NCI-H526 treated with DMSO at 0.1 percent for 48 hours (cell line): ENCODE results near the gene TVP23C.

Experiments used
- DNase-seq: peaks from one replicate; lab custom pipeline; 2025; lab: John Stamatoyannopoulos, UW

The TVP23C gene

DNA sequence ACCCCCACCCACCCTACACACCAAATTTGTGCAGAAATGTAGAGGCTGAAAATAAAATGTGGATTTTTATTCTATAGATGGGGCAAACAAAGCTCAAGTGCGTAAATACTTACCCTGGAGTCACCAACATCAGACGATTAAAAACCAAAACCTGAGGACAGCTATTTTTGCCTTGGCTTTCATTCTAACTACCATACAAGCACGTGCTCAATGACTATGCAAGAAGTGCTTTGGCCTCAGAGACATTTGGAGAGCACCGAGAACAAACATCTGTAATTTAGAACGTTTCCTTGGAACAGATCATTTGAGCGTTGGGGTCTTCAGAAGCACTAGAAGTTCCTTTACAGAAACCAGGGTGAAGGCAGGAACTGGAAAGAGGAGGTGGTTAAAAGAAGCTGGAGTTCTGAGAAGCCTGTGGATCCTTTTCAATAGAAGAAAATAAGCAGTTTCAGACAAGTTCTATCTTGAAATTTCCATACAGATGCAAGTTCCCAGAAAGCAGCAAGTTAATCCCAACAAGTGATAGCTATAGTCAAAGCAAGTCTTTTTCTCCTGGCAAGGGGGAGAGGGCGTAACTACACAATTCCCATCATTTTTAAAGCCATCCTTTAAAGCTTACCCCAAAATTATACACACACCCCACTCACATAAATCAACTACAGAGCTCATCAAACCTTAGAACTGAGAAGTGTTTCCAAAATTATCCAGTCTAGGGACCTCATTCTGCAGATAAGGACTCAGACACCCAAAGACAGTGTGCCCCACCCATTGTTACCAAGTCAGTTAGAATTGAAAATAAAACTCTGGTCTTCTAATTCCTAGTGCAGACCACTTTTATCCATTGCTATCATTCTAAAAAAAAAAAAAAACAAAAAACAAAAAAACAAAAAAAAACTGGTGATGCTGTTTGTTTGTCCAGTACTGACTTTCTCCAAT lies 66.3 kb downstream of the TVP23C start:
- no peak for DNase-seq

DNA sequence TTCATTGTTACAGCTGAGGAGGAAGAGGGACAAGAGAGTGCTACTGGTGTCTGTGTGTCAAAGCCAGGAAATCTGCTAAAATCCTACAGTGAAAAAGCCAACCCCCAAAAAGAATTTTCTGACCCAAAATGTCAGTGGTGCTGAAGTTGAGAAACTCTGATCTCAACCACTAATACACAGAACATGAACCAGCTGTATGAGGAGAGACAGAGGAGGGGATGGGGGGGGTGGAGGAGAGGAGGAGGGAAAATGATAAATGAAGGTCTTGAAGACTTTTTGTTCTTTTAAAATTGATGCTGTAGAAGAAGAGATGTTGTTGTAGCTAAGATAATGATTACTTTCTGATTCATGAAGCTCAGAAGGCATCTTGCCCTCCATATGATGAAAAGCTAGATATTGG lies 68.5 kb downstream of the TVP23C start:
- DNase-seq: no peak

DNA sequence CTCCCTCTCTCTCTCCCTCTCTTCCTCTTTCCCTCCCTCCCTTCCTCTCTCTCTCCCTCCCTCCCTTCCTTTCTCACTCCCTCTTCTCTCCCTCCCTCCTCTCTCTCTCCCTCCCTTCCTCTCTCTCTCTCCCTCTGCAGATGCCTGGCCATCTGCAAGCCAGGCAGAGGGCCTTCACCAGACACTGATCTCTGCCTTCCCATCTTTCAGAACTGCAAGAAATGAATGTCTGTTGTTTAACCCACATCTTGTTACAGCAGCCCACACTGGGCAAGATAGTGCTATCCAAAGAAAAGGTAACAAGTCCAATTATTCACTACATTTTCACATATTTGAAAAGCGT lies 69.6 kb downstream of the TVP23C start:
- no peak for DNase-seq

DNA sequence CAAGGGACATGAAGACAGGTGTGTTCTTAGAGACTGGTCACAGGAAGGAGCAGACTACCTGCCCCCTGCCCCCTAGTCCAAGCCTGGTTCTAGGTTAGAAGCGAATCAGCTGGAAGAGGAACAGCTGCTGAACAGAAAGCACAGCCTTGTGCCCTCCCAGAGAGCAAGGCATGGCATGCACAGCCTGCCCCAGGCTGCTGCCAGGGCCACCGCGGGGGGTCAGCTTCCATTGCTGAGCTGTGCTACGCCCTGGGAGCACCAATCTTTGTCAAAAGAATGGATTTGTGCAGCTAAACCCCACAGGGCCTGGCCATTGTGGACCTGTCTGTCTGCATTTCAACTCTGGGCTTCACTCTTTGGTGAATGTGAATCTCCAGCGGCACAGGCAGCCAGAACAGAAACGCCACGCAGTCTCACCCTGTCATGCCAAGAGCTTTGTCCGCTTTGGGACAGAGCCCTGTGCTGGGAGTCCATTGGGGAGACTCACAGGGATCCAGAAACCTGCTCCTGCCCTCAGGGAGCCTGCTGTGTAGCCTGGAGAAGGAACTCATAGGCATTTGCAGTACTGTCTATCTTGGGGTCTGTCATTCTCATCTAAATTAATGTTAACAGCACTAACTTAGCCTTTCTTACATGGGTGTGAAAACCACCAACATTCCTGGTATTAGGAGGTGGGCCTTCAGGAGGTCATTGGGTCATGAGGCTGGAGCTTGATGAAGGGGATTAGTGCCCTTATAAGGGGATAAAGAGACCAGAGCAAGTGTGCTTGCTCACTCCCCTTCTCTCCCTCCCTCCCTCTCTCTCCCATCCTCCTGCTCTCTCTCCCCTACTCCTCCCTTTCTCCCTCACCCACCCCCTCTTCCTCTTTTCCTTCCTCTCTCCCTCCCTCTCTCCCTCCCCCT lies 70.2 kb downstream of the TVP23C start:
- no peak for DNase-seq

DNA sequence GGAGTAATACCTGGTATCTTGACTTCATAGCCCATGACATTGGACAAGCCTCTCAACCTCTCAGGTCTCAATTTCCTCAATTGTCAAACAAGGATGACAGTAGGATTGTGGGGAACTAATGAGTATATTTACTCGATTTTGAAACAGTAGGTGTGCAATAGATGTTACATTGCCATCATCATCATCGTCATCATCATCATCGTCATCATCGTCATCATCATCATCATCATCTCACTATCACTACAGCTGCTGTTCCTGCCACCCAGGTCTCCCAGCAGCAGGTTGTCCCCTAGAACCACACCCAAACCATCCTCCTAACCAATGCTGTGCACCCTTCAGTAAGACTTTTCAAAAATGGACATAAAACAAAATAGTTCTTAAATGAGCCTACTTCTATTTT lies 71.1 kb downstream of the TVP23C start:
- no peak for DNase-seq

DNA sequence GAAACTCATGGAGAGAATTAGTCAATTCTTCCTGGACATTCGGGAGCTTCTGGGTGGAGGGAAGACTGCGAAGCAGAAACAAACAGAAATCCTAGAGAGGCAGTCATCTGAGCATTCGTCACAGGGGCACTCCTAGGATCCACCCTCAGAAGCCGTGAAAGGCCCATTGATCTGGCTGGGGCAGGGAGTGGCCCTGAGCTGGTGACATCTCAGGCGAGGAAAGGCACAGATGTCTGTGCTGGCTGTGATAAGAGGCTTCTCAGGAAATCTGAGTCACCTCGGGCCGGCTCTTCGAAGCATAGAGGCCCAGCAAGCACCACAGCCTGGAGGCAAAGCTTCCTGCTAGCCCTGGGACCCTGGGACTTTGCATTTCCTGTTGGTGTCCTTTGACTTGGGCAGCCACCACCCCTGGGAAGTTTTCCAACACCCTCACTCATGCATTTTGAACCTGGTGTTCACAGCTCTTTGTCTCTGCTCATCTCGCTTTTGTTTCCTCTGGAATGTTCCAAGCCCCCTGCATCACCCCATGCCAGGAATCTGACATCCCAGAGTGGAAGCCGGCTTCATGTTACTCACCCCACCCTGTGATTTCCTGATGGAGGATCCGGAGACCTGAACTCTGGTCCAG lies 72.5 kb downstream of the TVP23C start:
- DNase-seq: no peak

DNA sequence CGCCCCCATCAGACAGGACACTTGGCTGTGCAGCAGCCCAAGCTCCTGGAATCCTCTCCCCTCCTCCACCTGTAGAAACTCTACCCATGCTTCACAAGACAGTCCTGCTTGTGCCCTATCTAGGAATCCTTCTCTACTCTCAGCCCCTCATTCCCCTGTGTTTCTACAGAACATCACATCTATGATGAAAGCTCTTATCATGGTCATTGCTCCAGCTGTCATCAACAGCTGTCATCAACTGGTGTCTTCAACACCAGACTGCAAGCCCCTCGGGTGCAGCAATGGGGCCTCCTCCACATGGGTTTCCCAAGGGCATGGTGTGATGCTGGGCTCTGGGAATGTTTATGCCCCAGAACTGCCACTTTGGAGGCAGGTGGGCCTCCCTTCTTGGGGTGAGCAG lies 74.7 kb downstream of the TVP23C start:
- DNase-seq: no peak

DNA sequence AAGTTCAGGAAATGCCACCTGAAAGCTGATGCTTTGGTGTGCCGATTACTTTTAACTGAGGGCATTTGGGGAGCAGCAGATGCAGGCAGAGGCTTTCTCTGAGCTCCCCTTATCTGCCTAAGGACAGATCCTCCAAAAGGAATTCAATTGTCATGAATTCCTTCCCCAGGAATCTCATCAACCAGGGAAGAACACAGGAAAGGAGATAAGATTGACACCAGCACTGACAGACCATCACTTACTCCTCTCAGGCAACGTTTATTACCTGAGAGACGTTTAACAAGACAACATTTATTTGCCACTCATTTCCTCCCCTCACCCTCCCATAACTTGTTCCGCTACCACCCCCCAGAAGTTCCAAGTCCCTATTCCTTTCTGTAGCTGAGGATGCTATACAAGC lies 78.2 kb downstream of the TVP23C start:
- no peak for DNase-seq

DNA sequence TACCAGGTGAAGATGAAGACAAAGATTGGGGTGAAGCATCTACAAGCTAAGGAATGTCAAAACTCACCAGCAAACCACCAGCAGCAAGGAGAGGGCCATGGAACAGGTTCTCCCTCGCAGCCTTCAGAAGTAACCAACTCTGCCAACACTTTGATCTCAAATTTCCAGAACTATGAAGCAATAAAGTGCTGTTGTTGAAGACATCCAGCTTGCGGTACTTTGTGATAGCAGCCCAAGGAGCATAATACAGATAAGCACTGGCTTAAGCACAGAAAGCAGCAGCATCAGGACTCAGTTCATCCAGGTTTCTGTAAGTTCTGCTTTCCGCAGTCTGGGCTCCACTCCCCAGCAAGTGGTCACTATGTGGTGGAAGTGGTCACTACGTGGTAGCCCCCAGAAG lies 79.9 kb downstream of the TVP23C start:
- no peak for DNase-seq

DNA sequence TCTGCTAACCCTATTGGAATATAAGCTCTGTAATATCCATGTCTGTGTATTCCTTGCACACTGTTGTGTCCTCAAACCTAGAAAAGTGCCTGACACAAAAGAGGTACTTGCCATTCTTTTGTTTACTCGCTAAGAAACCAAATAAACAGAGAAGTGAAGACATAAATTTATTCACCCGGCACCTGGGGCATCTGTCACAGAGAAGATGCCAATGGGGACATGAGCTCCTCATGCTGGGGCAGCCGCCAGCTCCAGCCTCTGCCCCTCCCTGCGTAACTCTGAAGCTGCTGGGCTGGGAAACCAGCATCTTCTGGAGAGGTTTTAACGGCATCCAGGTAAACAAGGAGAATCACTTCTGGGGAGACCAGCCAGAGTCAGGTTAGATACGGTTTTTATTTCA lies 80.8 kb downstream of the TVP23C start:
- DNase-seq: no peak

DNA sequence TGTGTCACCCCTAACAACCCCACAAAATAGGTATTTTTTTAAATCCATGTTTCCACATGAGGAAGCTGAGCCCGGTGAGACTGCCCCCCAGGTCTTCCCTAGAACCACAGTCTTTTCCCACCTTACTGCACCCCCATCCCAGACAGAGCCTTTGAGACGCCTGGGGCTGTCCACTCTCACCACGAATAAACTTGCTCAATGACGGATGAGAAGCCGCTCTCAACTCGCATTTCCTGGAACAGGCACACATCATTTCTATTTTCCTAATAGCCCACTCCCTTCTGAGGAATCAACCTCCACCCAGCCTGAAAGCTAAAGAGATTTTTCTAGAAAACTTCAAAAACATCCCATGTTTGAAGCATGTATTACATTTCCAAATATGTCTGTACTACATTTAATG lies 81.8 kb downstream of the TVP23C start:
- no peak for DNase-seq

DNA sequence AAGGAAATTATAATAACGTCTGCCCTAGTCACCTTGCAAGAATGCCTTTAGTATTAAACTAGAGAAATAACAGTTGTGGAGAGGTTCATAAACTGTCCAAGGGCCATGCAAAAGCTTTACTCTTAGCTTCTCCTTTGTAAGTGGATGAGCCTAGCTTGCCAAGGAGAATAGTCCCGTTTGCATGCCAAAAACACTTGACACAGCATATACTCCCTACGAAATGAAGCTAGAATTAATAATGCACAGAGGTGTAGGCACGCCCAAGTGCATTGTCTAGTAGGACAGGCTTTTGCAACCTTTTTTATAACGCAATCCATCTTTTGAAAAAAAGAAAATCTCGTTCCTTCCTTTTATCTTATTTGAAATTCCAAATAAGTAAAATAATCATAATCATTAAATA lies 83.1 kb downstream of the TVP23C start:
- DNase-seq: no peak

DNA sequence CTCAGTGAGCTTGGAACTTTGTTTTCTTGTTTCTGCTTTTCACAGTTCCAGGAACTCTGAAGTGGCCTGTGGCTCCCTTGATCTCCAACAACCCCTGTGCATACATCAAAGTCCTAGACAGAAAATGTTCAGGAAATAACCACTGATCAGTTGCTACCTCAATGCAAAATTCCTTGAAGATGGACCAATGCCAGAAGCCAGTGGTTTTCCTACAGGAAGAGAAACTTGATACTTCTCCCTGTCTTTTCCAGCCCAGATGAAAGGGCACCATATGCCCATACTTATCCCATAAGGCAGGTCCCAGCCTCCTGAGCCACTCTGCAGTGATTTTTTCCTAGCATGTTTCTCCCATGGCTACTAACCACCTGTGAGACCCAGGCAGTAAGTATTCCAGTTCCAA lies 83.6 kb downstream of the TVP23C start:
- DNase-seq: no peak

DNA sequence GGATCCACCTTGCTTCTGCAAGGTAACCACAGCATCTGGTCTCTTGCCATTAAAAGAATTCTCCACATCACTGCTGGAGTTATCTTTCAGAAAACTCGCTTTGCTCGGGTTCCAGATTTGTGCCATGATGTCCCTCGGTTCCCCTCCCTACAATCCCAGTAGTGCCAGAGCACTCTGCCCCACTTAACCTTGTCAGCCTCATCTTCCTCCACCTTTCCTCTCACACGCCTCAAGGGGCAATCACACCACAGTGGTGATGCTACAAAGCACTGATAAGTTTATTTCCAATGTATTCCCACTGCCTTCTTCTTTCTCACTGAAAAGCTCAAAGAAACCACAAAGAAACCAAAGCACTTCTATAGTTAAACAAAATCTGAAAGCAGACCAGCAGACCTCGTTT lies 84.4 kb downstream of the TVP23C start:
- no peak for DNase-seq

DNA sequence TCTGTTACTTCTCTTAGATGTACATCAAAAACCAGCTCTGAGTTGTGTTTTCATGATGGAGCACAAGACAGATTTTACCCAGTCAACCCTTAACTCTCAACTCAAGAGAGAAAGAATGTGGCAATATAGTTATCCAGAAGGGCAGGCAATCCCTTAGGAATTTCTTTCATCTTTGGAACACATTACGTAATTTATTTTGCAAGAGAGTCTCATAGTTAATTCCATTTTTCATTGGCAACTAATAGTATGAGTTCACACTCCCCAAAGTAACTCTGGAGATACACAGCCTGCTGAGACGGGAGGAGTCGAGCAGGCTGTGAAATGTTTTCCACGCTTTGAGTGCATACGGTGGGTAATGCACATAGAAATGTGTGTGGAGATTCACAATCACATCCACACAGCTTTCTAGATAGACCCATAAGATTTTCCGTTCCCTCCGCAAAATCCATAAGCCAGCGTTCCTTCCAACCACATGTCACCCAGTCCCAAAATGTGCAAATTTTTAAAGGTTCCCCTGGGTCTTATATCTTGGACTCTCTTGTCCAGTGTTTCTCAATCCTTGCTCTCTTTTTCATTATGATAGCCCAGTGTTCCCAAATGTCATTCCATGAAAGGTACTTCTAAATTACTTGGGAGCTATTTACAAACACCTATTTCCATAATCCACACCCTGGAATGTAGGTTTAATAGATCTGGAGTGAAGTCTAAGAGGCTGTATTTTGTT lies 87.5 kb downstream of the TVP23C start:
- no peak for DNase-seq

DNA sequence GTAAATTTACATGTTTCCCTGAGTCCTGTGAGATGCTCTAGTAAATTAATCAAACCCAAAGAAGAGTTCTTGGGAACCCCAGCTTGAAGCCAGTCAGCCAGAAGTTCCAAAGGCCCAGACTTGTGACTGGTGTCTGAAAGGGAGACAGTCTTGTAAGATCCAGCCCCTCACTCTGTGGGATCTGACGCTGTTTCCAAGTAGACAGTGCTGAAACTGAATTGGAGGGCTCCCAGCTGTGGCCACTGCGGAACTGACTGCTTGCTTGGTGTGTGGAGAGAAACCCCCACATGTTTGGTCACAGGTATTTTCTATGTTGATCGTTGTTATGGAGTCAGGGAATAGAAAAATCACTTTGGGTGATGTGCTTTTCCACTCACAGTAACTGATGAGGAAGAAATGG lies 90.4 kb downstream of the TVP23C start:
- DNase-seq: no peak

DNA sequence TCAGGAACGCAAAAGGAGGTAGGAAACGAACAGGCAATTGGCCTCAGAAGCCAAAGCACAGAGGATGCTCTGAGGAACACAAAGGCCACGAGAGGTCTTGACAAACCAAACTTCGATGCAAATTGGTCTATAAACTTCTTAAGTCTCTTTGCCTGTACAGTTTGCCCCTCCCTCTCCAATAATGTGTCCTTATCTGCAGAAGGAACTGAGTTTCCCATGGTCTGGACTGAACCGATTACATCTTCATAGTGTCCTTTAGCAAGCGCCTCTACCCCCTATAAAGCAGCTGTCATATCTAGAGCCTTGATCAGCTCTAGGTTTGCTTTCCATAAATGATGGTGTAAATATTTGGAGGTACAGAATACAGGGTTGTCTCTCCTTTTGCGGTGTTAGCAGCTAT lies 92.7 kb downstream of the TVP23C start:
- no peak for DNase-seq

DNA sequence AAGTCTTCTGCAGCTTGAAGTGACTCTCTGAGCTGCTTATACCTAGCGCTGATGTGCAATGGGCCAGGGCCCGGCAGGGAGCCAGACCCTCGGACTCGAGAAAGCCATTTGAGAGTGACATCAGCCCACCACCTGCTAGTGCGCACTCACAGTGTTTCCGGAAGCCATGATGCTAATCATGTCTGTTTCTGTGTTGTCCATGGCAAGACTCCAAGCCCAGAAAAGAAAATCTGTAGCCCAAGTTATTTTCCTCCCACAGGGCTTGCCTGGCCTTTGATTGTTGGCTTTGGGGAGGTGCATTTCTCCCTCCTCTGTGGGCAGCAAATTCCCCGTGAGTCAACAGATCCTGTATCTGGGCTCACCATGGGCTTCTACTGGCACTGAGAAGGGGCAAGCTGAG lies 94.0 kb downstream of the TVP23C start:
- no peak for DNase-seq

DNA sequence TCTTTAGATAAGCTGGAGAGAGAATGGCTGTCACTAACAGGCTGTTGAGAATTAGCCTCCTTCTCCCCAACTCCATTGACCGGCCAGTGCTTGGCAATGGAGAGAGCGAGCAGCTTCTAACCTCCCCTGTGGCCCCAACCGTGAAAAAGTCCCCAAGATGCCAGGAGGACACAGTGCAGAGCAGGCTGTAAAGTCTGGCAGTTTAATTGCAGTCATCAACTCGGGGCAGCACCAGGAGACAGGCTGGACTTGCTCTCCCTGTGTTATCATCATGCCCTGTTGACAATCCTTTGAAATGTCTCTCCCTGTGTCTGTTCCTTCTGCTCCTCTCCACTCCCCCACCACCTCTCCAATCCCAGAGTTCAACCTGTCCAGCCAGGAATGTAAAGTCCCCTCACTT lies 95.2 kb downstream of the TVP23C start:
- DNase-seq: no peak

DNA sequence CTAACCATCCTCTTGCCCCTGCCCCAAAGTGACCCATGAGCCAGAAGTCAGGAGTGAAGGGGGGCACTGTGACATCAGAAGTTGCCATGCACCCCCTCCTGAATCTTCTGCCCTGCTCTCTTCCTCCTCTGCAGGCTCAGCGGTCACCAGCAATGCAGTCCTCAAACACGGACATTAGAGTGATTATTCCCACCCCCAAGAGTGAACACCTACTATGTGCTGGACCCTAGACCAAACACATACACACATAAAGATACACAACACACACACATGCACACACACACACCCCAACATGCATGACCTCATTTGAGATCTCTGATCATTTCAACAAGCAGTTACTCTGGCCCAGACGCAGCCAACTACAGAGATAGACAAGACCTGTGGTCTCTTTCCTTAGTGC lies 95.7 kb downstream of the TVP23C start, which contains the start of gene CDRT4:
CDRT4 (minus strand) TSS at position 30 of the 400 bp plus-strand sequence. CDS start 27,383 bp downstream, outside the sequence.
- DNase-seq: no peak

DNA sequence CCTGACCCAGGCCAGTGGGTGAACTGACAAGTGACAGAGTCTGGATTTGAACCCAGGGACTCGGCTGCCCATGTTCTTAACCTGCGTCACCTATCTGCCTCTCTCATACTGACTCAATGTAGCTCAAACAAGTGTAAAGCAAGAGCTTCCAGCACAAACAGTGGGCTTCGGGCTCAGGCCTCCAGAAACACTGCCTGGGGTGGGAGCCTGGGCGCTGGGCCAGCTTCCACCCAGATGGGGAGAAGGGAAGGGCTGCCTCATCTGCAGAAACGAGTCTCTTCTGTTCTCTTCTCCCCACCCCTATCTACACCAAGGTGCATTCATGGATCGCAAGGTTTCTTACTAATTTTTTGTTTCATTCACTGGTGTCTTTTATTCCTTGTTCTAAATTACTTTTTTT lies 97.2 kb downstream of the TVP23C start:
- DNase-seq: no peak
